ENCODE results near the gene LINC00305. TPM values are rescaled to one million over a fixed set of nuclear protein-coding genes. Genes with fewer than 3 reads are reported as not detected.

Gene LINC00305
- polyA plus RNA-seq, 6 donors from 2014 or later: not detected

DNA sequence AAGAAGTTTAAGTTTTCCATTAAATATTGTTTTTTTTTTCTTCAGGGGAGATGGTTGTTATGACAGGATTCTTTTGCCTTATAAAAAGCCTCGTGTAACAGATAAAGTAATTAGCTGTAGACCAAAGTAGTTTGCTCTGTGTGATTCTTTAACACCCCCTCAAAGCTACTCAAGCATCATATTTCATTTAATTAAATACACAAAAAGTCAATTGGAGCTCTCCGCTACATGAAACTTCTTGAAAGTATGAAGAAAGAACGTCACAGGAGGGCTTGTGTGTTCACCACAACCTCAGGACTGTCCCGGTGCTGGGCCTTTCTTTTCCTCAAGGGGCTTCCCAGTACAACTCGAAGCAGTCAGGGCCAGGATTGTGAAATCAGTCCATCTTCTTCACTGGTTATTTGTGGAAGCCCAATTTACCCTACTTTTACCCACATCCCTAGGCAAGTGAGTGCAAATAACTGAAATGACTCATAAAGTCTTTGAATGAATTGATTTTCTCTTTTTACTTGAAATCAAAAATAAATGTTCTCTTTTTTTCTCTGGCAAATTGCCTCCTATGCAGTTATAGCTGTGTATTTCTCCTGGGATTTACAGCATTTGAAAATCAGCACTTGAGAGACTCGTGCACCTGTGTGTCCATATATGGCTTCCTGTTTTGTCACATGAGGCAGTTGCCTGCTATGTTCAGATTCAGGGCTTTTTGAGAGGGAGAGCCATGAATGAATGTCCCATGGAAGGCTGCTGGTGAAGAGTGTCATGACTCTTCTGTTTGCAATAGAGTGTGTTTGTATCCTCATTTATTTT is 48.6 kb downstream of the LINC00305 start:
- no peak for ATAC-seq (ENCODE audit: low read depth in 2 of 2)
- no peak overlapping the region for H3K4me3 Mint-ChIP-seq
- no peaks in the 10 kb centered on the region for H3K9me3 Mint-ChIP-seq
- no peak for DNase-seq
- H3K27me3 Mint-ChIP-seq: peaks cover 0 to 2% (median 0%) of the 10 kb centered on the region in 3 donors
- peaks cover 4 to 6% (median 5%) of the 10 kb centered on the region in 3 donors for H3K4me1 Mint-ChIP-seq
- H3K27ac Mint-ChIP-seq: peak overlapping the region in 1 of 6 donors; percentile 73
- H3K36me3 Mint-ChIP-seq: no peaks in the 10 kb centered on the region

- H3K27ac Mint-ChIP-seq: peak overlapping the region in 1 of 6 donors; percentile 54
- peaks cover 0 to 8% (median 8%) of the 10 kb centered on the region in 3 donors for H3K27me3 Mint-ChIP-seq
- ATAC-seq (ENCODE audit: low read depth in 2 of 2): no peak
- H3K4me1 Mint-ChIP-seq: peaks cover 4 to 6% (median 5%) of the 10 kb centered on the region in 3 donors
- H3K4me3 Mint-ChIP-seq: no peak overlapping the region
- H3K9me3 Mint-ChIP-seq: no peaks in the 10 kb centered on the region
- no peaks in the 10 kb centered on the region for H3K36me3 Mint-ChIP-seq
- no peak for DNase-seq
These were observed 49.6 kb downstream of the LINC00305 start for GRCh38 chr18:64099244-64099643.

DNA sequence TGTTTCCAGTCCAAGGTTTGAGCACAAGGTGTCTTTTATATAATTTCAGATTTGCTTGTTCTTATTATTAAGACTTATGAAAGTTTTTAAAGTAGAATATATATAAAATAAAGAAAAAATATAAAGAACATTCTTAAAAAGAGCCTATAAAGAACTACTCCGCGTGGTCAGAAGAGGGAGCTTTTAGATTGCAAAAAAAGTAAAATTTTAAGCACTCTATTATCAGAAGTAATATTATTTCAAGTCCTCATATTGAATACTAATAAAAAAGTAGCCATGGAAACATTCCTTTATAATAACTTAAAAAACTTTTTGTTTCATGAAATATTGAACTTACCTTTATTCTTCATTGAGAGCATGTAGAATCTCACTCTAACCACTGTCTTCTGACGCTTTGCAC is 51.4 kb downstream of the LINC00305 start:
- DNase-seq (no peak), ATAC-seq (ENCODE audit: low read depth in 2 of 2) (no peak)
- Mint-ChIP-seq H3K27ac (no peak overlapping the region), H3K9me3 (no peaks in the 10 kb centered on the region), H3K4me1 (peaks cover 4 to 6% (median 5%) of the 10 kb centered on the region in 3 donors), H3K27me3 (peaks cover 0 to 17% (median 17%) of the 10 kb centered on the region in 3 donors), H3K36me3 (no peaks in the 10 kb centered on the region), H3K4me3 (no peak overlapping the region)

DNA sequence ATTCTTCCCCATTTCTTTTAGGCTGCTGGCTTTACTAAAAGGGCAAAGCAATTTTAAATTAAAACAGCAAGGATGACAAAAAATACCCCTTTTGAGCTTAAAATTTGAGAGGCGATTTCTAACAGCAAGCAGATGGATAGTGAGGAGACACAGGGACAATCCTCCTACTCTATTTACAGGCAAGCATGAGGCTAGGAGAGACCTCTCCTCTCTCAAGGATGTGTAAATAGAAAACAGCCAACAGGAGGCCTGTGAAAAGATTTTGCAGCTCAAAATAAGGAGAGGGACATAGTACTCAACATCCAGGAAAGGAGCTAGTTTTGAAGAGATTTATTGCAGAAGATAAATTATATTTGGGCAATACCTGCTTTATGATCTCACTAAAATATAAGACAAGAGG is 53.8 kb downstream of the LINC00305 start:
- H3K36me3 Mint-ChIP-seq: no peaks in the 10 kb centered on the region
- H3K27ac Mint-ChIP-seq: peak overlapping the region in 1 of 6 donors; percentile 21
- H3K9me3 Mint-ChIP-seq: no peaks in the 10 kb centered on the region
- H3K4me1 Mint-ChIP-seq: peaks cover 0 to under 1% (median 0%) of the 10 kb centered on the region in 3 donors
- no peak overlapping the region for H3K4me3 Mint-ChIP-seq
- ATAC-seq (ENCODE audit: low read depth in 2 of 2): no peak
- DNase-seq: no peak
- peaks cover 0 to 17% (median 17%) of the 10 kb centered on the region in 3 donors for H3K27me3 Mint-ChIP-seq

DNA sequence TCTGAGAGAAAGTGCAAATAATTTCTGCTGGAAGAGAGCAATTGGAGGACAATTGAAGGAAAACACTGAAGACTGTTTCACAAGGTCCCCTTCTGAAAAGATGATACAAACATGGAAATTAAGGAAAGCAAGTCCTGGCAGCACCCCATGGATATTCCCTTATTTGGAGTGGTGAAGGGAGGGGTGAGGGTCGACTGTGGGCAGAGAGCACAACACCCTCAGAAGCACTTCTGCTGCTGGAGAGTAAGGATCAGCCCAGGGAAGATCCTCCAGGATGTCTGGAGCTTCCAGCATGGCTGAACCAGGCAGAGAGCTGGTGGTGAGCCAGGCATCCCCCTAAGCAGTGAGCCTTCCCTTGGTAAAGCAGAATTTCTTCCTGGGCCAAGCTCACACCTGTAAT is 54.7 kb downstream of the LINC00305 start:
- DNase-seq: no peak
- Mint-ChIP-seq H3K4me3 (no peak overlapping the region), H3K27ac (no peak overlapping the region), H3K4me1 (no peaks in the 10 kb centered on the region), H3K36me3 (no peaks in the 10 kb centered on the region), H3K9me3 (peaks cover 0 to 2% (median 0%) of the 10 kb centered on the region in 7 donors), H3K27me3 (peaks cover 0 to 23% (median 17%) of the 10 kb centered on the region in 3 donors)
- ATAC-seq (ENCODE audit: low read depth in 2 of 2): no peak

DNA sequence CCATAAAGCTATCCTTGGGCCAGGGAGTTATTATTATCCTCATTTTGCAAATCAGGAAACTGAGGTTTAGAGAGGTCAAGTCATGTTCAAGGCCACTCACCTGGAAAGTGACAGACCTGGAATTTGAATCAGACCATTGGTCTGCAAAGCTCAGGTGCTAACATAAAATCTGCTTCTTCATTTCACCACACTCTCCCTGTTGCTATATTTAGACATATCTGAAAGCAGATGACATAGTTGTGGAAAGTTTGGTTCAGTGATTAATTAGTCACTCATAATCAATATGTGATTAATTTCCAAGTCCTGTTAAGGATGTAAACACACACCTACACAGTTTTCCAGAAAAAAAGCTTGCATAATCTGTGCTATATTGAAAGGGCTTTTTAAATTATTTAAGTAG is 57.4 kb downstream of the LINC00305 start:
- peaks cover 0 to 32% (median 17%) of the 10 kb centered on the region in 3 donors for H3K27me3 Mint-ChIP-seq
- no peaks in the 10 kb centered on the region for H3K36me3 Mint-ChIP-seq
- H3K27ac Mint-ChIP-seq: peak overlapping the region in 1 of 6 donors; percentile 26
- H3K4me1 Mint-ChIP-seq: no peaks in the 10 kb centered on the region
- no peak overlapping the region for H3K4me3 Mint-ChIP-seq
- peaks cover 0 to 5% (median 0%) of the 10 kb centered on the region in 7 donors for H3K9me3 Mint-ChIP-seq
- ATAC-seq (ENCODE audit: low read depth in 2 of 2): no peak
- DNase-seq: no peak

GRCh38 chr18:64090876-64091275 is 58.0 kb downstream of the LINC00305 start:
- peak overlapping the region in 1 of 6 donors; percentile 26 for H3K27ac Mint-ChIP-seq
- no peaks in the 10 kb centered on the region for H3K36me3 Mint-ChIP-seq

DNA sequence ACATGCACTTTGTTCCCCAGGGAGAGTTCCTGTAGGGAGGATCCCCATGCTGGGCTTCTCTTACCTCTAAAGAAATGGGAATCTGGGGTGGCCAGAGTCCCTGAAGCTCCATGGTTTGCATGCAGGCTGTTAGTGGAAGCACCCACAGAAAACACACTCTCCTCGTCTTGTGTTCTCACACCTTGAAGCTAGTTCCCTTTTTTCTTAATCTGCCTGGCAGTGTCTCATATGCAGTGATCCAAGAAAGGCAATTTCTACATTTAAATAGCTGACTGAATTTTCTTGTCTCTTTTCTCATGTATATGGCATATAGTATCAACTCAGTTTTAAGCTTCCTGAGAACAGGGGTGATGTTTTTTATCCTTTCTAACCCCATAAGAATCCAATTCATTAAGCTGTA is 65.0 kb downstream of the LINC00305 start:
- ATAC-seq (ENCODE audit: low read depth in 2 of 2) (no peak), DNase-seq (no peak)
- H3K27me3 Mint-ChIP-seq: peaks cover 4 to 18% (median 8%) of the 10 kb centered on the region in 3 donors
- H3K36me3 Mint-ChIP-seq: no peaks in the 10 kb centered on the region
- no peak overlapping the region for H3K27ac Mint-ChIP-seq
- no peaks in the 10 kb centered on the region for H3K4me1 Mint-ChIP-seq
- H3K4me3 Mint-ChIP-seq: no peak overlapping the region
- H3K9me3 Mint-ChIP-seq: peaks cover 0 to 3% (median 0%) of the 10 kb centered on the region in 7 donors

More at GRCh38 chr18:64090876-64091275, 58.0 kb downstream of the LINC00305 start:
- ATAC-seq (ENCODE audit: low read depth in 2 of 2): no peak
- Mint-ChIP-seq H3K27me3 (peaks cover 0 to 32% (median 17%) of the 10 kb centered on the region in 3 donors), H3K9me3 (peaks cover 0 to 5% (median 0%) of the 10 kb centered on the region in 7 donors), H3K4me1 (no peaks in the 10 kb centered on the region), H3K4me3 (no peak overlapping the region)
- no peak for DNase-seq

DNA sequence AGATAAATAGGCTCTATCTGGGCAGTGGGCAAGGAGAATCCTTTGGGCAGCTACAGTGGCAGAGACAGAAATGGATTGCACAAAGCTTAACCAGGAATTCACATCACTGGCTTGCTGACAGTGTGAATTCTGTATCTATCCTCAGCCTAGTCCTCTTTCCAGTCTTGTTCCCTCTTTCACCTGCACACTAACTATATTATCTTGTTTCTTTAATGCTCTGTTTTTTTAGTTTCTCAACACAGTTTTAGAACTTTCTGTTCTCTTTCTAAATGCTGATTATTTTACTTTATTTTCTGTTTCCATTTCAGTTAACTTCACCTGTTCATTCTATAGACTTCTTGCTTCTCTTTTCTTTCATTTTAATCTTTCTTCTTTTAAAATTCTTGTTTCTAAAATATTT is 66.4 kb downstream of the LINC00305 start:
- Mint-ChIP-seq H3K27ac (no peak overlapping the region), H3K4me3 (no peak overlapping the region)

DNA sequence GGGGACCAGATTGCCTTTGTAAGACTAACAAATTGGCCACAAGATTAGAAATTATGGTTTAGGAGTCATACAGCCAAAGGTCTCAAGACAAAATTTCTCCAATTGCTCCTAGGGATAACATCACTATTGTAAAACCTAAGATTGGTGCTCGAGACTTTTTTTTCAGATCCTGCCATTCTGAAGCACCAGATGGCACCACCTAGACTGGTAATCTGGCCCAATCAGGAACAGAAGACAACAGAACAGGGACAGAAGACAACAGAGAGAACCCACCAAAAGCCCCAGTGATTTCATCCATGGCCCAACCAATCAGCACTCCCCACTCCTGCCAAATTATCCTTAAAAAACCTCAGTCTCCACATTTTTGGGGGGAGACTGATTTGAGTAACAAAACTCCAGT is 66.8 kb downstream of the LINC00305 start:
- DNase-seq: no peak
- H3K9me3 Mint-ChIP-seq: no peaks in the 10 kb centered on the region
- H3K36me3 Mint-ChIP-seq: no peaks in the 10 kb centered on the region
- no peaks in the 10 kb centered on the region for H3K4me1 Mint-ChIP-seq
- no peak overlapping the region for H3K27ac Mint-ChIP-seq
- no peak for ATAC-seq (ENCODE audit: low read depth in 2 of 2)
- no peak overlapping the region for H3K4me3 Mint-ChIP-seq
- peaks cover 4 to 15% (median 8%) of the 10 kb centered on the region in 3 donors for H3K27me3 Mint-ChIP-seq

More for the DNA sequence above, 66.4 kb downstream of the LINC00305 start:
- H3K9me3 Mint-ChIP-seq: no peaks in the 10 kb centered on the region
- no peaks in the 10 kb centered on the region for H3K4me1 Mint-ChIP-seq
- no peak for ATAC-seq (ENCODE audit: low read depth in 2 of 2)
- H3K27me3 Mint-ChIP-seq: peaks cover 4 to 10% (median 8%) of the 10 kb centered on the region in 3 donors
- no peaks in the 10 kb centered on the region for H3K36me3 Mint-ChIP-seq
- no peak for DNase-seq

DNA sequence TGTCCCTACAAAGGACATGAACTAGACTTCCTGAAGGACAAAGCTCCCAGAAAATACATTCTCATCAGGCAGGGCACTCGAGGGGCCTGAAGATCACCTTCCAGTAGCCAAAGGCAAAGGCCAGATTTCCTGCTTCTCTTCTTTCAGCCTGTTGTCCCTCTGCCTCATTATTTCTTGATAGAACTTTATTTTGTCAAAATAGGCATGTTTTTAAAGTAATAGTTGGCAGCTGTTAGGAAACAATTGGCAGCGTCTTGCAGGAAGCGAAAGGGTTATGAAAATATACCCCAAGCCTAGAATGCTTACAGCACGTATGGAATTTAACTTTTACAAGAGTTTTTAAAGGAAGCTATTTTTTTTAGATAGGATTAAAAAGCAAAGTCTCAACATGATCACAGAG is 74.9 kb downstream of the LINC00305 start:
- Mint-ChIP-seq H3K9me3 (peaks cover 3 to 5% (median 4%) of the 10 kb centered on the region in 7 donors), H3K27me3 (peaks cover 5 to 21% (median 13%) of the 10 kb centered on the region in 3 donors), H3K36me3 (peaks cover 2 to 5% of the 10 kb centered on the region in 2 donors), H3K4me3 (no peak overlapping the region), H3K27ac (no peak overlapping the region), H3K4me1 (no peaks in the 10 kb centered on the region)
- ATAC-seq (ENCODE audit: low read depth in 2 of 2): no peak
- DNase-seq: no peak

- no peak overlapping the region for H3K4me3 Mint-ChIP-seq
These were observed 93.9 kb downstream of the LINC00305 start for GRCh38 chr18:64055019-64055418.

DNA sequence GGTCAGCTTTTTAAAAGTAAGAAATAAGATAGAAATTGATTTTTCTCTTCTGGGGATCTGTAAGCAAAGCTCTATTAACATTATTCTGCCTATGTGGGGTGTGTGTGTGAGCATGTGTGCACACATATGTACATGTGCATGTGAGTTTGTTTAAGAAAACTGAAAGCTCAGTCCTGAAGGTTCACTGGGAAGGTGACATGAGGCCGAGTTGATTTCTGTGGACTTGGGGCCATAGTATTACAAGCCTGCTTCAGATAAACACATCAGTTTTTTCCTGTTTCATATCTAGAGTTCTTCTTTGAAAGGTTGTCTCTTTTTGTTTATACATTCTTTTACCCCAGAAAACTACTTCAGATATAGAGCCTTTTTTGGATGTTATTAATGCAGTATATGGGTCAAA is 95.6 kb downstream of the LINC00305 start:
- H3K36me3 Mint-ChIP-seq: no peaks in the 10 kb centered on the region
- ATAC-seq (ENCODE audit: low read depth in 2 of 2) (no peak), DNase-seq (no peak)
- peaks cover 0 to 5% (median 0%) of the 10 kb centered on the region in 3 donors for H3K27me3 Mint-ChIP-seq
- H3K4me1 Mint-ChIP-seq: no peaks in the 10 kb centered on the region
- H3K9me3 Mint-ChIP-seq: no peaks in the 10 kb centered on the region
- no peak overlapping the region for H3K4me3 Mint-ChIP-seq
- H3K27ac Mint-ChIP-seq: no peak overlapping the region

More at GRCh38 chr18:64055019-64055418, 93.9 kb downstream of the LINC00305 start:
- ATAC-seq (ENCODE audit: low read depth in 2 of 2) (no peak), DNase-seq (no peak)
- Mint-ChIP-seq H3K27ac (no peak overlapping the region), H3K4me1 (no peaks in the 10 kb centered on the region), H3K36me3 (peaks cover 0 to 8% of the 10 kb centered on the region in 2 donors), H3K9me3 (peaks cover 0 to 9% (median 4%) of the 10 kb centered on the region in 7 donors), H3K27me3 (peaks cover 0 to 5% (median 0%) of the 10 kb centered on the region in 3 donors)

DNA sequence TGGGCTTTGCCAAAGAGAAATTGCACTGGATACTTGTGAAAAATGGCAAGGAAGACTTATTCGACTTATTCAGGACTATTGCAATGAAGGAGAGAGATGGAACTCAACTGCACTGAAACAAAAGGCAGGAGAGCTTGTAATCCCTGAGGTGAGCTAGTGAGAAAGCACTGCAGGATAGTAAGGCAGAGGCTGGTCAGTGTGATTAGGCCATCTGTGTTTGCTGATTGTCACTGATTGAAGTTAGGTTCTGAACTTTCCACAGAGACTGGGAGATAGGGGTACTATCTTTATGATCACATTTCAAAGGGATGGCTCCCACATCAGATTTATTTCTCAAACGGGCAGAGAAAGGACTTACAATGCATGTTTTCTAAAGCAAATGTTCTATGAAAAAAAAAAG is 96.1 kb downstream of the LINC00305 start:
- ATAC-seq (ENCODE audit: low read depth in 2 of 2) (no peak), DNase-seq (no peak)
- no peaks in the 10 kb centered on the region for H3K9me3 Mint-ChIP-seq
- no peaks in the 10 kb centered on the region for H3K36me3 Mint-ChIP-seq
- H3K4me1 Mint-ChIP-seq: no peaks in the 10 kb centered on the region
- H3K4me3 Mint-ChIP-seq: no peak overlapping the region
- peaks cover 0 to 5% (median 0%) of the 10 kb centered on the region in 3 donors for H3K27me3 Mint-ChIP-seq
- H3K27ac Mint-ChIP-seq: no peak overlapping the region
